ENCODE measurements around the gene HSPA9. TPM values are rescaled to one million over a fixed set of nuclear protein-coding genes. Genes with fewer than 3 reads are reported as not detected.

HSPA9 gene
- polyA plus RNA-seq, 1 donor from 2014 or later: 280 TPM

- no peaks in the 10 kb centered on the region for H3K27me3 ChIP-seq (ENCODE audit: insufficient read depth, low read depth, low read length)
- H2AFZ ChIP-seq (ENCODE audit: low read depth, low read length): no peak overlapping the region
- peaks cover 5% of the 10 kb centered on the region for H3K79me2 ChIP-seq (replicated peaks; ENCODE audit: insufficient read depth, low read length)
- no peak overlapping the region for H3K4me3 ChIP-seq (ENCODE audit: low read length)
- no peak overlapping the region for H3K9ac ChIP-seq (ENCODE audit: low read length)
- no peaks in the 10 kb centered on the region for H4K20me1 ChIP-seq (ENCODE audit: insufficient read depth)
- no peaks in the 10 kb centered on the region for H3F3A ChIP-seq (ENCODE audit: insufficient read depth, low read length, poor library complexity, severe bottlenecking)
- H3K9me2 ChIP-seq (ENCODE audit: insufficient read depth, low read length): no peaks in the 10 kb centered on the region
- no peaks in the 10 kb centered on the region for H3K36me3 ChIP-seq (ENCODE audit: insufficient read depth, low read length)
- no peak overlapping the region for H3K4me2 ChIP-seq (ENCODE audit: low read length)
- H3K9me3 ChIP-seq (ENCODE audit: low read length): no peaks in the 10 kb centered on the region
- no peak overlapping the region for H3K27ac ChIP-seq (ENCODE audit: low read length)
- TF ChIP-seq CTCF (IDR thresholded peaks at IDR 0.05; ENCODE audit: poor library complexity, severe bottlenecking): no peak
- no peak for TF ChIP-seq EZH2 (IDR thresholded peaks at IDR 0.05; ENCODE audit: borderline replicate concordance, insufficient read depth, low read length, poor library complexity, severe bottlenecking)
- no peak for TF ChIP-seq REST (IDR thresholded peaks at IDR 0.05; ENCODE audit: borderline replicate concordance)
Measured at GRCh38 chr5:138517437-138517836, 57.8 kb downstream of the HSPA9 start.

DNA sequence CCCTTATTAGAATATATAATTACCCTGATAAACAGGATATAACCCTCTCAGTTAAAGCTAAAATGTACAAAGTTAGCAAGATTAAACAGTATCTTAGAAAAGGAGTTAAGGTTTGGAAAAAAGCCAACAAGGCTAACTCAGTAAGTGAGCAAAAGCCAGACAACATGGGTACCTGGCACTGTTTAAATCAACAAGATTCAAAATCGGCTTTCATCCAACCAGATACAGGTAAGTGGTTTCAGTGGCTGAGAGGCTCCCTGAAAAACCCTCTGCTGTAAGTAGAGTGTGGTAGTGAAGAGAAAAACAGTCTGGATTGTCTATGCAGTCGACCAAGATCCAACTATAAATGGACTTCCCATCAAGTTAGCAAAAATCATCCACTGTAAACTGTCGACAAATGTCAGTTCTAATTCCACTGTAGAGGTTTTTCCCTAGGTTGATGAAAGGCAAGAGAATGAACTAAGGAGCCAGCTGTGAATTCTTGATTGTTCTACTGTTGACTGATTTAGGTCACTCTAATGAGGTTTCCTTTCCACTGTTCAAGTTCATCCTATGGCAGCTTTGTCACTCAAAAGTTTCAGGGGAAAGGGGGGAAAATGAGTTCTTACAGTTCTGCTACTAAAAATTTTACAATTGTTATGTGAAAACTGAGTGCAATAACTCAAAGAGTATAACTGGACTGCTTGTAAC lies 59.5 kb downstream of the HSPA9 start:
- no peaks in the 10 kb centered on the region for H3K9me3 ChIP-seq (ENCODE audit: low read length)
- TF ChIP-seq SMC3 (conservative IDR thresholded peaks at IDR 0.05; ENCODE audit: poor library complexity): no peak
- no peak overlapping the region for H2AFZ ChIP-seq (ENCODE audit: low read depth, low read length)
- H3K36me3 ChIP-seq (ENCODE audit: insufficient read depth, low read length): no peaks in the 10 kb centered on the region
- no peak overlapping the region for H3K27ac ChIP-seq (ENCODE audit: low read length)
- H3K27me3 ChIP-seq (ENCODE audit: insufficient read depth, low read depth, low read length): no peaks in the 10 kb centered on the region
- no peaks in the 10 kb centered on the region for H3F3A ChIP-seq (ENCODE audit: insufficient read depth, low read length, poor library complexity, severe bottlenecking)
- H3K4me3 ChIP-seq (ENCODE audit: low read length): no peak overlapping the region
- no peaks in the 10 kb centered on the region for H3K9me2 ChIP-seq (ENCODE audit: insufficient read depth, low read length)
- H3K79me2 ChIP-seq (replicated peaks; ENCODE audit: insufficient read depth, low read length): no peaks in the 10 kb centered on the region
- no peaks in the 10 kb centered on the region for H4K20me1 ChIP-seq (ENCODE audit: insufficient read depth)
- H3K9ac ChIP-seq (ENCODE audit: low read length): no peak overlapping the region
- no peak overlapping the region for H3K4me2 ChIP-seq (ENCODE audit: low read length)

DNA sequence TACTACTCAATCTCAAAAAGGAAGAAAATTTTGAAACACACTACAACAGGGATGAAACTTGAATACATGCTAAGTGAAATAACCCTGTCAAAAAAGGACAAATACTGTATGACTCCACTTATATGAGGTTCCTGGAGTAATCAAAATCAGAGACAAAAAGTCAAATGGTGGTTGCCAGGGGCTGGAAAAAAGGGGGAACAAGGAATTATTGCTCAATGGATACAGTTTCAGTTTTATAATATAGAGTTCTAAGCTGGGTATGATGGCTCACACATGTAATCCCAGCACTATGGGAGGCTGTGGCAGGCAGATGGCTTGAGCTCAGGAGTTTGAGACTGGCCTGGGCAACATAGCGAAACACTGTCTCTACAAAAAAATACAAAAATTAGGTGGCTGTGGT lies 61.2 kb downstream of the HSPA9 start:
- Histone ChIP-seq H3F3A (ENCODE audit: insufficient read depth, low read length, poor library complexity, severe bottlenecking) (no peaks in the 10 kb centered on the region), H3K79me2 (replicated peaks; ENCODE audit: insufficient read depth, low read length) (no peaks in the 10 kb centered on the region), H2AFZ (ENCODE audit: low read depth, low read length) (no peak overlapping the region), H3K9me3 (ENCODE audit: low read length) (no peaks in the 10 kb centered on the region), H3K36me3 (ENCODE audit: insufficient read depth, low read length) (no peaks in the 10 kb centered on the region), H4K20me1 (ENCODE audit: insufficient read depth) (no peaks in the 10 kb centered on the region), H3K27ac (ENCODE audit: low read length) (no peak overlapping the region), H3K9me2 (ENCODE audit: insufficient read depth, low read length) (no peaks in the 10 kb centered on the region), H3K4me2 (ENCODE audit: low read length) (no peak overlapping the region), H3K9ac (ENCODE audit: low read length) (no peak overlapping the region), H3K4me3 (ENCODE audit: low read length) (no peak overlapping the region), H3K27me3 (ENCODE audit: insufficient read depth, low read depth, low read length) (no peaks in the 10 kb centered on the region)
- TF ChIP-seq RAD21 (conservative IDR thresholded peaks at IDR 0.05) (no peak), REST (IDR thresholded peaks at IDR 0.05; ENCODE audit: borderline replicate concordance) (no peak), CTCF (IDR thresholded peaks at IDR 0.05; ENCODE audit: poor library complexity, severe bottlenecking) (no peak), POLR2AphosphoS5 (IDR thresholded peaks at IDR 0.05) (no peak), EP300 (conservative IDR thresholded peaks at IDR 0.05; ENCODE audit: poor library complexity, severe bottlenecking) (no peak), SMC3 (conservative IDR thresholded peaks at IDR 0.05; ENCODE audit: poor library complexity) (no peak), EZH2 (IDR thresholded peaks at IDR 0.05; ENCODE audit: borderline replicate concordance, insufficient read depth, low read length, poor library complexity, severe bottlenecking) (no peak)

Measured in neural cell (in vitro differentiated cells).